Measurements from ENCODE around the gene AFAP1.
A peak's percentile ranks its signal among the peaks of the same experiment; 100 is the strongest.

Gene AFAP1

GRCh38 chr4:7967501-7968261 is 28.0 kb upstream of the AFAP1 start:
- no peak for DNase-seq

GRCh38 chr4:7967063-7967440 is 27.4 kb upstream of the AFAP1 start:
- no peak for DNase-seq

GRCh38 chr4:7966281-7967062 is 26.8 kb upstream of the AFAP1 start:
- DNase-seq = no peak

GRCh38 chr4:7964890-7965662 is 25.4 kb upstream of the AFAP1 start:
- DNase-seq = no peak

GRCh38 chr4:7964459-7964858 is 24.8 kb upstream of the AFAP1 start:
- no peak for DNase-seq

- DNase-seq = no peak
Observed at GRCh38 chr4:7963691-7964090, 24.0 kb upstream of the AFAP1 start.

- DNase-seq = no peak
Observed at GRCh38 chr4:7962609-7963508, 23.2 kb upstream of the AFAP1 start.

GRCh38 chr4:7960790-7961655 is 21.4 kb upstream of the AFAP1 start:
- peak; percentile 5 for DNase-seq

- no peak for DNase-seq
Observed at GRCh38 chr4:7960017-7960789, 20.5 kb upstream of the AFAP1 start.

- no peak for DNase-seq
Observed at GRCh38 chr4:7959078-7959477, 19.4 kb upstream of the AFAP1 start.

- DNase-seq = no peak
Observed at GRCh38 chr4:7956934-7957656, 17.4 kb upstream of the AFAP1 start.

GRCh38 chr4:7956270-7956808 is 16.7 kb upstream of the AFAP1 start:
- DNase-seq = no peak

GRCh38 chr4:7955393-7955792 is 15.7 kb upstream of the AFAP1 start:
- no peak for DNase-seq

- no peak for DNase-seq
Observed at GRCh38 chr4:7952615-7953014, 13.0 kb upstream of the AFAP1 start.

GRCh38 chr4:7950301-7951092 is 10.8 kb upstream of the AFAP1 start:
- DNase-seq = no peak

- no peak for DNase-seq
Observed at GRCh38 chr4:7949759-7950158, 10.1 kb upstream of the AFAP1 start.

GRCh38 chr4:7947927-7948326 is 8.3 kb upstream of the AFAP1 start:
- DNase-seq = peak; percentile 4

- no peak for DNase-seq
Observed at GRCh38 chr4:7945709-7946380, 6.2 kb upstream of the AFAP1 start.
